K562 (cell line): ENCODE data around the gene MGRN1. TPM values are rescaled to one million over a fixed set of nuclear protein-coding genes. Genes with fewer than 3 reads are reported as not detected.

ENCODE experiments used
- ATAC-seq: fragments of 200-7000 bp; cut with Tn5 transposase; 3 replicates; pipeline ENCODE4 v1.9.1; 2020; ENCODE audit warnings: moderate library complexity
- BruUV-seq: library from RNA; stranded (reverse); fragments of 400-500 nt; replicated peaks from 2 replicates; lab custom pipeline; 2021; lab: Mats Ljungman, UMichigan
- CTCF ChIA-PET: fragments of 300-600 bp; formaldehyde crosslinking; extraction: SDS; loops from one replicate; lab custom pipeline; 2021; ENCODE audit warnings: low intra/inter-chr PET ratio; lab: Yijun Ruan, JAX
- POLR2A ChIA-PET: fragments of 300-600, 350-650 bp; sonication (Branson Sonifier 250); formaldehyde crosslinking; extraction: SDS; loops from one replicate; lab custom pipeline; 2021; ENCODE audit warnings: antibody characterized with exemption, inconsistent platforms; lab: Yijun Ruan, JAX
- DNase-seq, 4 experiments: peaks; one replicate each; pipeline versions ENCODE4 v3.0.0 to v3.0.0-alpha.2; 2011 to 2018; ENCODE audit warnings: low spot score in 3 of 4, mixed read lengths in 3 of 4; ENCODE audit errors: extremely low read depth in 1 of 4
- FAIRE-seq: peaks from 2 replicates; lab custom pipeline; 2011; peaks lifted over from hg19 to GRCh38; lab: Jason Lieb, UNC
- H2AFZ ChIP-seq: 2 replicates; pipeline ENCODE4 v1.6.0; 2011; ENCODE audit warnings: low read depth, low read length, control low read depth, inconsistent platforms
- H3K27ac ChIP-seq: fragments of 200-600 bp; 3 replicates; pipeline ENCODE4 v1.8.0; 2011; ENCODE audit warnings: low read depth, mild to moderate bottlenecking, control low read depth, inconsistent platforms, low read length, moderate library complexity, mixed read lengths; ENCODE audit errors: extremely low read depth
- H3K27me3 ChIP-seq, 2 experiments: fragments of 300-600 bp in 1 of 2; 2 replicates in 1 of 2; 3 replicates in 1 of 2; pipeline versions ENCODE4 v1.6.0 to v1.8.0; 2011; ENCODE audit warnings: inconsistent platforms in 2 of 2, low read length in 2 of 2, mild to moderate bottlenecking in 1 of 2, mixed read lengths in 1 of 2, moderate library complexity in 1 of 2; ENCODE audit not compliant: control insufficient read depth in 2 of 2, insufficient read depth in 2 of 2
- H3K36me3 ChIP-seq: fragments of 300-600 bp; 3 replicates; pipeline ENCODE4 v1.8.0; 2011; ENCODE audit warnings: mild to moderate bottlenecking, low read length, inconsistent platforms; ENCODE audit not compliant: control insufficient read depth, insufficient read depth
- H3K4me1 ChIP-seq, 2 experiments: fragments of 200-600 bp in 1 of 2; replicated peaks in 1 of 2; 2 replicates in 1 of 2; 3 replicates in 1 of 2; pipeline versions ENCODE4 v1.5.1 to v1.8.0; 2011; ENCODE audit warnings: inconsistent platforms in 2 of 2, low read length in 2 of 2, mild to moderate bottlenecking in 1 of 2, mixed read lengths in 1 of 2, moderate library complexity in 1 of 2; ENCODE audit not compliant: control insufficient read depth in 2 of 2, insufficient read depth in 2 of 2
- H3K4me2 ChIP-seq: 2 replicates; pipeline ENCODE4 v1.6.1; 2011; ENCODE audit warnings: low read length, control low read depth, inconsistent platforms, mixed read lengths; ENCODE audit not compliant: insufficient read depth
- H3K4me3 ChIP-seq: fragments of 200-600 bp; sonication (generic), shearing (Covaris generic); 2 replicates; pipeline ENCODE4 v1.5.1; 2016; ENCODE audit warnings: control low read depth, inconsistent platforms
- H3K79me2 ChIP-seq: fragments of 200-600 bp; 3 replicates; pipeline ENCODE4 v1.8.0; 2011; ENCODE audit warnings: low read length, inconsistent platforms; ENCODE audit not compliant: control insufficient read depth, insufficient read depth
- H3K9ac ChIP-seq, 2 experiments: 2 replicates each; pipeline versions ENCODE4 v1.6.0 to v1.6.1; 2011; ENCODE audit warnings: low read depth in 2 of 2, low read length in 2 of 2, control low read depth in 1 of 2, inconsistent platforms in 1 of 2, mild to moderate bottlenecking in 1 of 2, mixed read lengths in 1 of 2; ENCODE audit not compliant: insufficient read depth in 1 of 2
- H3K9me1 ChIP-seq: one replicate; pipeline ENCODE4 v1.6.0; 2011; ENCODE audit warnings: inconsistent platforms, mild to moderate bottlenecking, low read length, moderate library complexity; ENCODE audit not compliant: control insufficient read depth, insufficient read depth
- H3K9me3 ChIP-seq: replicated peaks from 2 replicates; pipeline ENCODE4 v1.5.1; 2011; ENCODE audit warnings: low read depth, low read length, inconsistent platforms; ENCODE audit not compliant: control insufficient read depth, insufficient read depth
- H4K20me1 ChIP-seq: replicated peaks from 2 replicates; pipeline ENCODE4 v1.6.1; 2011; ENCODE audit warnings: low read length, inconsistent platforms, mixed read lengths; ENCODE audit not compliant: control insufficient read depth, insufficient read depth
- CSDE1 ChIP-seq, 2 experiments: fragments of 450-650 bp; IDR thresholded peaks; 2 replicates each; pipeline ENCODE4 v1.6.1; 2016; ENCODE audit warnings: mild to moderate bottlenecking in 1 of 2
- HSF4 ChIP-seq: fragments of 250-450 bp; sonication (Bioruptor Pico); IDR thresholded peaks from 2 replicates; pipeline ENCODE4 v2.1.2; 2022; ENCODE audit warnings: mild to moderate bottlenecking, moderate library complexity, borderline replicate concordance
- NCOA4 ChIP-seq: fragments of 450-650 bp; IDR thresholded peaks from 2 replicates; pipeline ENCODE4 v1.6.1; 2018; ENCODE audit warnings: mild to moderate bottlenecking; ENCODE audit not compliant: partially characterized antibody
- NFRKB ChIP-seq: fragments of 450-650 bp; IDR thresholded peaks from 2 replicates; pipeline ENCODE4 v1.6.1; 2016; ENCODE audit warnings: low read depth
- NR2C1 ChIP-seq, 2 experiments: fragments of 450-650 bp; IDR thresholded peaks; 2 replicates each; pipeline ENCODE4 v1.6.1; 2017; ENCODE audit warnings: mild to moderate bottlenecking in 2 of 2, antibody characterized with exemption in 1 of 2, inconsistent platforms in 1 of 2, missing compliant biosample characterization in 1 of 2, missing genetic modification characterization in 1 of 2
- POLR2A ChIP-seq: fragments of 450-650 bp; conservative IDR thresholded peaks from 2 replicates; pipeline ENCODE4 v1.6.1; 2016
- POLR2G ChIP-seq: fragments of 200-400 bp; formaldehyde crosslinking; IDR thresholded peaks from 2 replicates; pipeline ENCODE4 v1.6.1; 2017; ENCODE audit warnings: low read depth, mild to moderate bottlenecking, antibody characterized with exemption, low read length, moderate library complexity
- PREB ChIP-seq: sonication (generic); formaldehyde crosslinking; IDR thresholded peaks from 2 replicates; pipeline ENCODE4 v1.8.1; 2023; ENCODE audit warnings: mild to moderate bottlenecking, missing genetic modification reagents
- PRMT5 ChIP-seq: sonication (generic); formaldehyde crosslinking; IDR thresholded peaks from 2 replicates; pipeline ENCODE4 v1.5.0; 2020; ENCODE audit warnings: missing genetic modification reagents
- RBM22 ChIP-seq: fragments of 200-400 bp; formaldehyde crosslinking; IDR thresholded peaks from 2 replicates; pipeline ENCODE4 v1.6.1; 2018; ENCODE audit warnings: low read length, low read depth; ENCODE audit not compliant: poor library complexity, severe bottlenecking
- ZNF347 ChIP-seq: fragments of 450-650 bp; formaldehyde crosslinking; IDR thresholded peaks from 2 replicates; pipeline ENCODE4 v1.4.0; 2020; ENCODE audit warnings: low read depth, mild to moderate bottlenecking, moderate library complexity
- ZNF707 ChIP-seq: fragments of 250-450 bp; sonication (Bioruptor Pico); conservative IDR thresholded peaks from 2 replicates; pipeline ENCODE4 v1.8.0; 2022; ENCODE audit warnings: inconsistent platforms, mild to moderate bottlenecking, moderate library complexity
- WGBS: fragments of 100-300 bp; shearing (Covaris generic); methylation state at CpG from one replicate; pipeline ENCODE4 v1.1.6; 2016; ENCODE audit warnings: low coverage, mixed read lengths; ENCODE audit not compliant: insufficient coverage; ENCODE audit errors: missing lambda C conversion rate; 5-methylcytosine and 5-hydroxymethylcytosine counted together
- in situ Hi-C: fragments of 300-500 bp; cut with MboI; formaldehyde crosslinking; loops from 4 replicates; pipeline ENCODE4 v1.15.0; 2018; ENCODE audit warnings: inconsistent platforms, mixed read lengths
- intact Hi-C: fragments of 100-400 bp; cut with micrococcal nuclease; formaldehyde crosslinking; loops from 2 replicates; pipeline ENCODE4 v1.14.2; 2022
- polyA plus RNA-seq, 8 experiments: library from polyadenylated mRNA; depleted of rRNA in 4 of 8; stranded (reverse) in 5 of 8; unstranded in 3 of 8; fragments of >200 nt; fragmentation: Nextera tagmentation in 2 of 8; fragmentation: Illumina TruSeq in 1 of 8; extraction: Ambion mirVana in 2 of 8; extraction: Trizol in 1 of 8; gene quantifications; 2 replicates each; pipeline versions ENCODE4 v1.2.1 to v1.2.3, GENCODE V29; 2011 to 2014; ENCODE audit warnings: inconsistent platforms in 1 of 8, missing spikeins in 1 of 8
- total RNA-seq, 7 experiments: library from RNA; depleted of rRNA in 6 of 7; stranded (reverse); fragments of >200 nt in 6 of 7; fragmentation: Illumina TruSeq in 2 of 7; extraction: Trizol in 2 of 7; gene quantifications; 2 replicates each; pipeline versions ENCODE4 v1.2.1 to v1.2.3, GENCODE V29; 2011 to 2021; ENCODE audit warnings: low replicate concordance in 1 of 7
- TF ChIP-seq, protein P1 (sequence below): fragments of 250-450 bp; sonication (Bioruptor Pico); IDR thresholded peaks from 2 replicates; pipeline ENCODE4 v1.8.0; 2021; ENCODE audit warnings: moderate library complexity, mild to moderate bottlenecking, inconsistent platforms

Gene MGRN1
- total and polyA plus RNA-seq, 9 of the 15 experiments (the other 6 are each of a cell fraction or from before 2014, with no cell fraction given), result 0.15 to 37.9 (median 6.0) TPM

- Histone ChIP-seq H3K27ac (no peak overlapping the region), H3K9me3 (no peaks in the 10 kb centered on the region), H4K20me1 (peaks cover 8% of the 10 kb centered on the region; the same call in 1 of the 2 replicates), H3K9me1 (peaks cover 3% of the 10 kb centered on the region), H3K36me3 (peaks cover 52% of the 10 kb centered on the region; the same call in 2 of the 3 replicates), H3K4me2 (0 out of 2 replicates have a peak overlapping the region, but pooled peaks have one; percentile 12), H3K4me1 (peaks cover 0 to 72% of the 10 kb centered on the region in 2 experiments; a peak in 3 of 5 replicates), H3K79me2 (peaks cover 12% of the 10 kb centered on the region), H3K27me3 (no peaks in the 10 kb centered on the region), H2AFZ (no peak overlapping the region), H3K9ac (peak overlapping the region in 1 of 2 experiments; percentile 99; a peak in 2 of 4 replicates), H3K4me3 (peak overlapping the region; percentile 97)
- BruUV-seq, result no TSS peak
- no peak for TF ChIP-seq PREB
- TF ChIP-seq POLR2G, result peak; percentile 62
- no peak for TF ChIP-seq PRMT5 (CRISPR knock-in tag)
- no peak for TF ChIP-seq HSF4 (CRISPR knock-in tag)
- no peak for TF ChIP-seq ZNF347 (CRISPR knock-in tag)
- no peak for TF ChIP-seq NFRKB
- no peak for TF ChIP-seq NCOA4
- no peak for TF ChIP-seq CSDE1 (IDR thresholded peaks at IDR 0.05)
- TF ChIP-seq ZNF707 (CRISPR knock-in tag), result no peak
- TF ChIP-seq, protein P1, sequence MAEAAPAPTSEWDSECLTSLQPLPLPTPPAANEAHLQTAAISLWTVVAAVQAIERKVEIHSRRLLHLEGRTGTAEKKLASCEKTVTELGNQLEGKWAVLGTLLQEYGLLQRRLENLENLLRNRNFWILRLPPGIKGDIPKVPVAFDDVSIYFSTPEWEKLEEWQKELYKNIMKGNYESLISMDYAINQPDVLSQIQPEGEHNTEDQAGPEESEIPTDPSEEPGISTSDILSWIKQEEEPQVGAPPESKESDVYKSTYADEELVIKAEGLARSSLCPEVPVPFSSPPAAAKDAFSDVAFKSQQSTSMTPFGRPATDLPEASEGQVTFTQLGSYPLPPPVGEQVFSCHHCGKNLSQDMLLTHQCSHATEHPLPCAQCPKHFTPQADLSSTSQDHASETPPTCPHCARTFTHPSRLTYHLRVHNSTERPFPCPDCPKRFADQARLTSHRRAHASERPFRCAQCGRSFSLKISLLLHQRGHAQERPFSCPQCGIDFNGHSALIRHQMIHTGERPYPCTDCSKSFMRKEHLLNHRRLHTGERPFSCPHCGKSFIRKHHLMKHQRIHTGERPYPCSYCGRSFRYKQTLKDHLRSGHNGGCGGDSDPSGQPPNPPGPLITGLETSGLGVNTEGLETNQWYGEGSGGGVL (CRISPR knock-in tag), result no peak
- TF ChIP-seq NR2C1 (IDR thresholded peaks at IDR 0.05), result no peak
- TF ChIP-seq NR2C1 (tag; IDR thresholded peaks at IDR 0.05), result no peak
- peak; percentile 55 for TF ChIP-seq RBM22
- 0 out of 2 replicates have a peak, but pooled peaks have one; percentile 26 for TF ChIP-seq POLR2A
- ATAC-seq (no peak), FAIRE-seq (no peak), DNase-seq (no peak)
- intact Hi-C loops (no loop called here), in situ Hi-C loops (no loop called here)
- POLR2A ChIA-PET, result interaction anchor here (0.5 to 1.7 kb wide), 8 partner anchors 9 to 260 kb away, joined by 3 to 11 read pairs (median 3); no protein-coding TSS in a partner anchor
- 92% methylated on average over 17 of the region's 26 CpGs for WGBS
- CTCF ChIA-PET, result no interaction called here
Measured at GRCh38 chr16:4694642-4695451, 70.2 kb downstream of the MGRN1 start.
